Central memory CD8-positive, alpha-beta T cell (primary cell): ENCODE results near the gene TNIP1.

Experiments used
- ATAC-seq: fragments of 150-1000 bp; cut with Tn5 transposase; replicated peaks from 2 replicates; pipeline ENCODE4 v1.10.0; 2022; ENCODE audit warnings: mild to moderate bottlenecking, moderate FRiP score, moderate number of reproducible peaks; ENCODE audit not compliant: poor library complexity, severe bottlenecking; ENCODE audit errors: extremely low read depth
- DNase-seq, 2 donors: peaks; one replicate each; pipeline ENCODE4 v3.0.0; 2021; ENCODE audit warnings: low spot score in 2 of 2
- H3K27ac Mint-ChIP-seq: one replicate; pipeline ENCODE4 v1.8.0; 2022; ENCODE audit warnings: low read depth, mild to moderate bottlenecking, moderate library complexity, mixed read lengths
- H3K27me3 Mint-ChIP-seq: one replicate; pipeline ENCODE4 v1.8.0; 2022; ENCODE audit warnings: mixed read lengths
- H3K36me3 Mint-ChIP-seq: one replicate; pipeline ENCODE4 v1.8.0; 2022; ENCODE audit warnings: mild to moderate bottlenecking, moderate library complexity, mixed read lengths; ENCODE audit not compliant: insufficient read depth
- H3K4me1 Mint-ChIP-seq: one replicate; pipeline ENCODE4 v1.8.0; 2022; ENCODE audit warnings: mixed read lengths
- H3K4me3 Mint-ChIP-seq: one replicate; pipeline ENCODE4 v1.8.0; 2022; ENCODE audit warnings: mild to moderate bottlenecking, moderate library complexity, mixed read lengths
- H3K9me3 Mint-ChIP-seq: one replicate; pipeline ENCODE4 v1.8.0; 2022; ENCODE audit warnings: mixed read lengths

The TNIP1 gene

GRCh38 chr5:151025250-151025606 is 55.6 kb downstream of the TNIP1 start:
- H3K4me3 Mint-ChIP-seq: no peak overlapping the region
- H3K27ac Mint-ChIP-seq: no peak overlapping the region
- H3K36me3 Mint-ChIP-seq: peaks cover 28% of the 10 kb centered on the region
- peaks cover 13% of the 10 kb centered on the region for H3K4me1 Mint-ChIP-seq
- ATAC-seq (no peak), DNase-seq (no peak)
- H3K27me3 Mint-ChIP-seq: no peaks in the 10 kb centered on the region
- H3K9me3 Mint-ChIP-seq: no peaks in the 10 kb centered on the region

- H3K27me3 Mint-ChIP-seq: no peaks in the 10 kb centered on the region
- H3K27ac Mint-ChIP-seq: peak overlapping the region; percentile 11
- peaks cover 13% of the 10 kb centered on the region for H3K4me1 Mint-ChIP-seq
- H3K4me3 Mint-ChIP-seq: no peak overlapping the region
- peaks cover 23% of the 10 kb centered on the region for H3K36me3 Mint-ChIP-seq
- ATAC-seq (no peak), DNase-seq (no peak)
- no peaks in the 10 kb centered on the region for H3K9me3 Mint-ChIP-seq
Observed at GRCh38 chr5:151024440-151025249, 56.2 kb downstream of the TNIP1 start.

GRCh38 chr5:151023651-151024050 is 57.2 kb downstream of the TNIP1 start:
- H3K4me1 Mint-ChIP-seq: peaks cover 13% of the 10 kb centered on the region
- H3K9me3 Mint-ChIP-seq: no peaks in the 10 kb centered on the region
- ATAC-seq (no peak), DNase-seq (no peak)
- no peak overlapping the region for H3K4me3 Mint-ChIP-seq
- peaks cover 15% of the 10 kb centered on the region for H3K36me3 Mint-ChIP-seq
- H3K27ac Mint-ChIP-seq: no peak overlapping the region
- no peaks in the 10 kb centered on the region for H3K27me3 Mint-ChIP-seq

GRCh38 chr5:151023047-151023615 is 57.7 kb downstream of the TNIP1 start:
- no peak overlapping the region for H3K27ac Mint-ChIP-seq
- H3K27me3 Mint-ChIP-seq: no peaks in the 10 kb centered on the region
- DNase-seq (no peak), ATAC-seq (no peak)
- peaks cover 13% of the 10 kb centered on the region for H3K4me1 Mint-ChIP-seq
- no peaks in the 10 kb centered on the region for H3K9me3 Mint-ChIP-seq
- no peak overlapping the region for H3K4me3 Mint-ChIP-seq
- peaks cover 10% of the 10 kb centered on the region for H3K36me3 Mint-ChIP-seq

GRCh38 chr5:151022511-151023018 is 58.3 kb downstream of the TNIP1 start:
- no peak for DNase-seq
- Mint-ChIP-seq H3K27me3 (no peaks in the 10 kb centered on the region), H3K36me3 (peaks cover 8% of the 10 kb centered on the region), H3K27ac (no peak overlapping the region), H3K4me1 (peaks cover 13% of the 10 kb centered on the region), H3K9me3 (no peaks in the 10 kb centered on the region), H3K4me3 (no peak overlapping the region)
- no peak for ATAC-seq

- Mint-ChIP-seq H3K36me3 (peaks cover 3% of the 10 kb centered on the region), H3K27ac (no peak overlapping the region), H3K4me1 (peaks cover 13% of the 10 kb centered on the region), H3K4me3 (no peak overlapping the region), H3K27me3 (no peaks in the 10 kb centered on the region), H3K9me3 (no peaks in the 10 kb centered on the region)
- DNase-seq: no peak
- ATAC-seq: no peak
Observed at GRCh38 chr5:151021746-151022145, 59.1 kb downstream of the TNIP1 start.

- DNase-seq (no peak), ATAC-seq (peak; percentile 49)
- Mint-ChIP-seq H3K36me3 (peaks cover 2% of the 10 kb centered on the region), H3K9me3 (no peaks in the 10 kb centered on the region), H3K27ac (no peak within 1 kb of the TSS), H3K4me1 (peaks cover 13% of the 10 kb centered on the region), H3K4me3 (peak within 1 kb of the TSS; percentile 52), H3K27me3 (no peaks in the 10 kb centered on the region)
Observed at GRCh38 chr5:151020304-151021110, 60.3 kb downstream of the TNIP1 start, which contains the start of gene GPX3. Gene GPX3 (plus strand): TSS chr5:151020591. CDS start chr5:151020655, 64 bp downstream.

- ATAC-seq (no peak), DNase-seq (no peak)
- Mint-ChIP-seq H3K36me3 (peaks cover 2% of the 10 kb centered on the region), H3K4me3 (no peak overlapping the region), H3K27me3 (no peaks in the 10 kb centered on the region), H3K9me3 (no peaks in the 10 kb centered on the region), H3K27ac (no peak overlapping the region), H3K4me1 (peaks cover 13% of the 10 kb centered on the region)
Observed at GRCh38 chr5:151019331-151019730, 61.5 kb downstream of the TNIP1 start.

GRCh38 chr5:151018846-151019245 is 62.0 kb downstream of the TNIP1 start:
- no peak overlapping the region for H3K27ac Mint-ChIP-seq

GRCh38 chr5:151017897-151018296 is 62.9 kb downstream of the TNIP1 start:
- no peaks in the 10 kb centered on the region for H3K9me3 Mint-ChIP-seq
- H3K4me1 Mint-ChIP-seq: peaks cover 13% of the 10 kb centered on the region
- DNase-seq (no peak), ATAC-seq (no peak)
- H3K4me3 Mint-ChIP-seq: no peak overlapping the region
- no peaks in the 10 kb centered on the region for H3K27me3 Mint-ChIP-seq
- no peaks in the 10 kb centered on the region for H3K36me3 Mint-ChIP-seq
- no peak overlapping the region for H3K27ac Mint-ChIP-seq

More at GRCh38 chr5:151018846-151019245, 62.0 kb downstream of the TNIP1 start:
- Mint-ChIP-seq H3K9me3 (no peaks in the 10 kb centered on the region), H3K36me3 (no peaks in the 10 kb centered on the region), H3K27me3 (no peaks in the 10 kb centered on the region), H3K4me3 (no peak overlapping the region), H3K4me1 (peaks cover 13% of the 10 kb centered on the region)
- DNase-seq (no peak), ATAC-seq (no peak)

- Mint-ChIP-seq H3K27ac (no peak overlapping the region), H3K36me3 (no peaks in the 10 kb centered on the region), H3K27me3 (peaks cover 3% of the 10 kb centered on the region), H3K4me1 (peaks cover 8% of the 10 kb centered on the region), H3K4me3 (no peak overlapping the region), H3K9me3 (no peaks in the 10 kb centered on the region)
- DNase-seq (no peak), ATAC-seq (no peak)
Observed at GRCh38 chr5:151016700-151017099, 64.1 kb downstream of the TNIP1 start.

GRCh38 chr5:151015974-151016587 is 64.8 kb downstream of the TNIP1 start:
- ATAC-seq: no peak
- Mint-ChIP-seq H3K36me3 (no peaks in the 10 kb centered on the region), H3K9me3 (no peaks in the 10 kb centered on the region), H3K4me1 (peaks cover 5% of the 10 kb centered on the region), H3K27ac (no peak overlapping the region), H3K4me3 (no peak overlapping the region), H3K27me3 (peaks cover 10% of the 10 kb centered on the region)
- DNase-seq: no peak
